RWPE1 (cell line): ENCODE results near the gene PEX11G.

Experiments used
- CTCF ChIA-PET: fragments of 350-600 bp; sonication (Branson Sonifier 250); formaldehyde crosslinking; extraction: SDS; loops from one replicate; lab custom pipeline; 2021; lab: Yijun Ruan, JAX
- POLR2A ChIA-PET: fragments of 400-600 bp; formaldehyde crosslinking; extraction: SDS; loops from one replicate; lab custom pipeline; 2020; ENCODE audit warnings: antibody characterized with exemption; ENCODE audit not compliant: low non-redundant PET; lab: Yijun Ruan, JAX
- DNase-seq: peaks from one replicate; pipeline ENCODE4 v3.0.0; 2012; ENCODE audit warnings: low spot score
- H3K27ac ChIP-seq: fragments of 450-650 bp; 2 replicates; pipeline ENCODE4 v1.5.1; 2017
- CTCF ChIP-seq: fragments of 450-650 bp; conservative IDR thresholded peaks from 2 replicates; pipeline ENCODE4 v1.5.1; 2017; ENCODE audit warnings: low read depth, mild to moderate bottlenecking

PEX11G gene

GRCh38 chr19:7522072-7522922, 33.5 kb upstream of the PEX11G start, which contains the start of gene MCOLN1:
Gene MCOLN1 (plus strand): TSS chr19:7522624. CDS start chr19:7522751, 127 bp downstream.
- ChIA-PET POLR2A (interaction anchor here (0.6 to 1.2 kb wide), 2 partner anchors 12 to 98 kb away, joined by 3 to 11 read pairs; no protein-coding TSS in a partner anchor), CTCF (no interaction called here)
- peak within 1 kb of the TSS; percentile 75 for H3K27ac ChIP-seq
- TF ChIP-seq CTCF: no peak
- DNase-seq: peak; percentile 100

DNA sequence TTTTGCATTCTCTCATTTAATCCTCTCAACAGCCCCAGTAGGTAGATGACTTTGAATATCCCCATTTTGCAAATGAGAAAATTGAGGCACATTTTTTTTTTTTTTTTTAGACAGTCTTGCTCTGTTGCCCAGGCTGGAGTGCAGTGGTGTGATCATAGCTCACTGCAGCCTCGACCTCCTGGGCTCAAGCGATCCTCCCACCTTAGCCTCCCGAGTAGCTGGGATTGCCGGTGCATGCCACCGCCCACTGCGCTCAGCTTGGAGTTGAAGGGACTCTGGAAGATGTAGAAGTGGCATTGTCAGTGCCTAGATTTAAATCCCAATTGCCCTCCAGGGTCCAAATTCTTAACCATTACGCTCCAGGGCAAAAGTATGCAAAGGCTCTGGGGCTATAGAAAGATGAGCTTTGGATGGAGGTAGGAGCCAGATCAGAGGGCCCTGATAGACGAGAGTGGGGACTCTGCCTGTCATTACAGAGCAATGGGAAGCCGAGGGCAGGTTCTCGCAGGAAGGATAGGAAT, 32.8 kb upstream of the PEX11G start:
- no peak for DNase-seq
- POLR2A ChIA-PET: interaction anchor here (1.2 kb wide), 1 partner anchor 13 kb away, joined by 11 read pairs; no protein-coding TSS in a partner anchor
- H3K27ac ChIP-seq: peak overlapping the region; percentile 75
- CTCF ChIA-PET: no interaction called here
- TF ChIP-seq CTCF: no peak

- no peak for DNase-seq
- peak overlapping the region; percentile 15; the same call in 1 of the 2 replicates for H3K27ac ChIP-seq
- no peak for TF ChIP-seq CTCF
- ChIA-PET CTCF (no interaction called here), POLR2A (interaction anchor here (0.6 to 0.8 kb wide), 2 partner anchors 37 to 56 kb away, joined by 3 to 13 read pairs; no protein-coding TSS in a partner anchor)
Observed at GRCh38 chr19:7520131-7521051, 31.6 kb upstream of the PEX11G start.

GRCh38 chr19:7519361-7520130, 30.7 kb upstream of the PEX11G start:
- no peak for DNase-seq
- TF ChIP-seq CTCF: no peak
- CTCF ChIA-PET: no interaction called here
- POLR2A ChIA-PET: interaction anchor here (0.8 kb wide), 1 partner anchor 37 kb away, joined by 13 read pairs; no protein-coding TSS in a partner anchor
- no peak overlapping the region for H3K27ac ChIP-seq

DNA sequence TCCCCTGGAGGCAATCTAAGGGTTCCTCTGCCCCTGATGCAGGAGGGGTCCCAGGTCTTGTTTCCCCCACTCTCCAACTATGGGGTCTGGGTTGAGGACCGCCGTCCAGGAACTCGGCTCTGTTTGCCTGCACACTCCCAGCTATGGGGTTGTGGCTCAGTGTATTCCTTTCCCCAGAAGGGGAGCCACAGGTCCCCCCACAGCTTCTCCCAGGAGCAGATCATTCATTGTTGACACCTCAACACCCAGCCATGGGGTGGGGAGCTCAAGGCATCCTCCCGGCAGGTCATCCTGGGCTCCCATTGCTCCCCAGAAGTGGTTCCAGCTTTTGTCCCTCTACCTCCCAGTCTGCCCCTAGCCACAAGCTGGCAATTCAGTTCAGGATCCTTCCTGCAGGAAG, 28.0 kb upstream of the PEX11G start:
- peak overlapping the region; percentile 78 for H3K27ac ChIP-seq
- ChIA-PET CTCF (interaction anchor here (1.2 kb wide), 1 partner anchor 20 kb away, joined by 5 read pairs; a partner anchor contains a TSS), POLR2A (interaction anchor here (0.5 kb wide), 1 partner anchor 134 kb away, joined by 3 read pairs; no protein-coding TSS in a partner anchor)
- TF ChIP-seq CTCF: no peak
- no peak for DNase-seq
